VCaP (cell line): ENCODE data around the gene SNRNP70.
"Not testable (repeated sequence)": the region's sequence is repeated elsewhere in the genome, so short reads cannot be mapped to it uniquely, and the experiment has no call there.

ENCODE experiments used
- H3K27ac ChIP-seq: fragments of 450-650 bp; 2 replicates; pipeline ENCODE4 v1.5.1; 2017
- TF ChIP-seq, protein P1 (sequence below): fragments of 450-650 bp; conservative IDR thresholded peaks from 2 replicates; pipeline ENCODE4 v1.5.1; 2017; ENCODE audit warnings: mild to moderate bottlenecking, moderate library complexity

SNRNP70 gene

DNA sequence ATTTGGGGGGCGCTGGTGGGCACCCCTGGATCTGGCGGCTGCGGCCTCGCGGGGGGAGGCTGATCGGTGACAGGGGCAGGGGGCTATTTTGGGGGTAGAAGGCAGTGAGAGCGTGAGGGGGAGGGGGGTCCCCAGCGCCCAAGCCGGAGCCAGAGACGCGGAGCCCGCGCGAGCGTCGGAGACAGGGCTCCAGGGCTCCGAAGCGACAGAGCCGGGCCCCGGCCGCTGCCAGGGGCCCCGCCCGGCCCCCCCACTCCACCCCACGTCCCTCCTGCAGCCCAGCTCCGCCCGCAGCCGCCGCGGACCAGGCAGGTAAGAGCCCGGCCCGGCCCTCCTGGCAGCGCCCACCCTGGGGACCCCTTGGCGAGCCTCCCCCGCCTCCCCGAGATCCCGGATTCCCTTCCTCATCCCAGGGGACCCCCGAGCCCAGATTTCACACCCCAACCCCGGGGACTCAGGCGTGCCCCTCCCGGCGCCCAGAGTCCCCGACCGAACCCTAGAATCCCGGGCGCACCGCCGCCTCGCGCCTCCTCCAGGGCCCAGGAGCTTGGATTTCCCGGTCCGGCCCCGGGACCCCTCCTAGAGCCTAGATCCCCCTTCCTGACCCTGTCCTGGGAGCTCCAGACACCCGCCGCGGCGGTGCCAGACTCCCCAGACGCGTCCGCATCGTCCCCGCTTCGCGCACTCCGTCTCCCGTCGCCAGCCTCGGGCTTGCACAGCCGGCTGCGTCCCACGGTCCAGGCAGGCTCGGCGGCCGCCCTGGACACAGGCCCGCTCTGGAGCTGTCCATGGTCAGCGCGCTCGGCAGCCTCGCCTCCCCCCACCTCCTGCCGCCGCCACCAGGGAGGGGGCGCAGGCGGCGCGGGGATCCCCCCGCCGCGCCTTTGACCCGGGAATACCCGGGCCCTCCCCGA, 34.4 kb downstream of the SNRNP70 start, which contains the start of gene PPFIA3:
TSS of gene PPFIA3 (plus strand) at position 134 of the 914 bp plus-strand sequence. CDS start 8,330 bp downstream, outside the sequence.
- TF ChIP-seq, protein P1, sequence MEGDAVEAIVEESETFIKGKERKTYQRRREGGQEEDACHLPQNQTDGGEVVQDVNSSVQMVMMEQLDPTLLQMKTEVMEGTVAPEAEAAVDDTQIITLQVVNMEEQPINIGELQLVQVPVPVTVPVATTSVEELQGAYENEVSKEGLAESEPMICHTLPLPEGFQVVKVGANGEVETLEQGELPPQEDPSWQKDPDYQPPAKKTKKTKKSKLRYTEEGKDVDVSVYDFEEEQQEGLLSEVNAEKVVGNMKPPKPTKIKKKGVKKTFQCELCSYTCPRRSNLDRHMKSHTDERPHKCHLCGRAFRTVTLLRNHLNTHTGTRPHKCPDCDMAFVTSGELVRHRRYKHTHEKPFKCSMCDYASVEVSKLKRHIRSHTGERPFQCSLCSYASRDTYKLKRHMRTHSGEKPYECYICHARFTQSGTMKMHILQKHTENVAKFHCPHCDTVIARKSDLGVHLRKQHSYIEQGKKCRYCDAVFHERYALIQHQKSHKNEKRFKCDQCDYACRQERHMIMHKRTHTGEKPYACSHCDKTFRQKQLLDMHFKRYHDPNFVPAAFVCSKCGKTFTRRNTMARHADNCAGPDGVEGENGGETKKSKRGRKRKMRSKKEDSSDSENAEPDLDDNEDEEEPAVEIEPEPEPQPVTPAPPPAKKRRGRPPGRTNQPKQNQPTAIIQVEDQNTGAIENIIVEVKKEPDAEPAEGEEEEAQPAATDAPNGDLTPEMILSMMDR = no peak
- H3K27ac ChIP-seq = peak within 1 kb of the TSS; percentile 96

DNA sequence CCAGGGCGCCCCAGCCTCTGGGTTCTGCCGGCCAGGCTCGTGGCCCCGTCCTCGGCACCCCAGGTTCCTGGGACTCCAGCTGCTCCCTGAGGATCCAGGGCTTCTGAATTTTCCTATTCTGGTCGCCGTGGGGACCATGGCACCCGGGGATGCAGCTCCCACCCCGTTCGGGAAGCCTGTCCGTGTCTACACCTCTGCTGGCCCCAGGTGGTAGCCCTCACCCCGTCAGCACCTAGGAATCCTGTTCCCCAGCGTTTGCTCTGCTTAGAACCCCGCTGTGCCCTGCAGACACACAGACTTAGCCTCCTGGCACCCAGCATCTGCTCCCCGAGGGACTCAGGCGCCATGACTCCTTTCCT, 35.1 kb downstream of the SNRNP70 start:
- TF ChIP-seq, protein P1 = no peak
- peak overlapping the region; percentile 96 for H3K27ac ChIP-seq

DNA sequence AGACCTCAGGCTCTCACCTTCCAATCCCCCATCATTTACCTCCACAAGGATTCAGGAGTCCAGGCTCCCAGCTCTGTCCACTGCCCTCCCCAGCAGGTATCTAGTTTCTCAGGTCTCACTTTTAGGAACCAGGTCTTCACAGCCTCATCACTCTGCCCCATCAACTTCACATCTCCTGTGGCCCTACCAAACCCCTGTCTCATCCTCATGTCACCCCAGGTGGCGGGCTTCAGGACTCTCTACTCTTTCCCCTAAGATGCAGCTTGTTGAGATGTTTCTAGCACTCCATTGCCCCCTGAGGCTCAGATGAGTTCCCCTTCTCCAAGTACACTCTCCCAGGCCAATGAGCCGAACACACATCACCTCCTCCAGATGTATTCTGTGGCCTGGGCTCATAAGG, 35.6 kb downstream of the SNRNP70 start:
- TF ChIP-seq, protein P1 = no peak
- H3K27ac ChIP-seq = no peak overlapping the region

DNA sequence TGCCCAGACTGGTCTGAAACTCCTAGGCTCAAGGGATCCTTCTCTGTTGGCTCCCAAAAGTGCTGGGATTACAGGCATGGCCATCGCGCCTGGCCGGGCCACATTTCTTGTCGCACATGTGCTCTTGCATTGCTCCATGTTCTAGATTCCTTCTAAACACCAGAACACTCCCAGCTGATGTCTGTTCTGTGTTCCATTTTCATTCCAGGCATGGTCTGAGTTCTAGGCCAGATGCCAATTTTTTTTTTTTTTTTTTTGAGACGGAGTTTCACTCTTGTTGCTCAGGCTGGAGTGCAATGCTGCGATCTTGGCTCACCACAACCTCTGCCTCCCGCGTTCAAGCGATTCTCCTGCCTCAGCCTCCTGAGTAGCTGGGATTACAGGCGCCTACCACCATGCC, 36.6 kb downstream of the SNRNP70 start:
- H3K27ac ChIP-seq = not testable (repeated sequence)

DNA sequence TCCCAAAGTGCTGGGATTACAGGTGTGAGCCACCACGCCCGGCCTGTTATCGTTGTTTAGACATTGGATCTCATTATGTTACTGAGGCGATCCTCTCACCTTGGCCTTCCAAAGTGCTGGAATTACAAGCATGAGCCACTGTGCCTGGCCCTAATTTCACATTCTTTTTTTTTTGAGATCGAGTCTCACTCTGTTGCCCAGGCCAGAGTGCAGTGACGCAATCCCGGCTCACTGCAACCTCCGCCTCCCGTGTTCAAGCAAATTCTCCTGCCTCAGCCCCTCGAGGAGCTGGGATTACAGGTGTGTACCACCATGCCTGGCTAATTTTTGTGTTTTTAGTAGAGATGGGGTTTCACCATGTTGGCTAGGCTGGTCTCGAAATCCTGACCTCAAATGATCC, 38.0 kb downstream of the SNRNP70 start:
- H3K27ac ChIP-seq = not testable (repeated sequence)

DNA sequence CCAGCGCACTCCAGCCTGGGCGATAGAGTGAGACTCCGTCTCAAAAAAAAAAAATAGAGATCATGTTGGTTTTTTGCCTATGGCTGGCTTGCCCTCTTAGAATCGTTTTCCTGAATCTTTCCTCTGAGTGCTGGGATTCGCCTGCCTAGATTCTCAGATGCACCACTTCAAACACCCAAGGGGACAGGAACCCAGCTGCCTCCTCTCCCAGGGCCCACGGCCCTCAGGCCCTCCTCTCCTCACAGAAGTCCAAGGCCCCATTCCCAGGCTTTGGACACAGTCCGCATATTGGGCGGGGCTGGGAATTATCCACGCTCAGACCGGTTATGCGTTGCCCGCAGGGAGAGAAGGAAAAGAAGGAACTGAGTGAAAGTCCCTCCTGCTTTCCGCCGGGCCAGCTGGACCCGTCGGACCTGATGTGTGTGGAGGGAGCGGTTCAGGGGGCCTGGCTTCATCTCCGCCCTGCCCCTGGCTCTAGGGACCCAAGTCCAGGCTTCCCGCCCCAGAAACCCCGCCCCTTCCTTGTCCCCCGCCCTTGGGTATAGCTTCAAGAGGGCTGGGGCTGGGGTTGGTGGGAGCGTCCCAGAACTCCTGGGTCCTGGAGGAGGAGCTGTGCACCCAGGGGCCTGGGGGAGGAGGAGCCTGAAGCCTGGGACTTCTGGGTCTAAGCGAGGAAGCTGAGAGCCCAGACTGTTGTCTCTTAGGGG, 39.9 kb downstream of the SNRNP70 start:
- peak overlapping the region; percentile 79 for H3K27ac ChIP-seq

DNA sequence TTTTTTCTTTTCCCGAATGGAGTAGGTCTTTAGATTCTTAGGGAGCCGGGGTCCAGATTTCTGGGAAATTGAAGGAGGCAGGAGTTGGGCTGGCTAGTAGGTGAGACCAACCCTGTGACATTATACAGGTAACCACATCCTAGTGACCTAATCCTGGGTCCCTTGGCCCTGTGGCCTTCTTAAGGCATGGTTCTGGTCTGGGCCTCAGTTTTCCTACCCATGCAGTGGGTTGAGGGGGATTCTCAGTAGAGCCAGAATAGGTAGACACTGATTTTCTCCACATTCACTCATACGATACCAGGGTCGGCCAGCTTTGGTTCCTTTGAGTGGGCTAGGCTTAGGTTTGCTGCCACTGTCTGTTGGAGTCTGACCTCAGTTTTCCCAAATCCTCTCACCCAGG, 41.3 kb downstream of the SNRNP70 start:
- TF ChIP-seq, protein P1 = no peak
- no peak overlapping the region; the same call in 1 of the 2 replicates for H3K27ac ChIP-seq

More for the DNA sequence above, 39.9 kb downstream of the SNRNP70 start:
- TF ChIP-seq, protein P1 = no peak

DNA sequence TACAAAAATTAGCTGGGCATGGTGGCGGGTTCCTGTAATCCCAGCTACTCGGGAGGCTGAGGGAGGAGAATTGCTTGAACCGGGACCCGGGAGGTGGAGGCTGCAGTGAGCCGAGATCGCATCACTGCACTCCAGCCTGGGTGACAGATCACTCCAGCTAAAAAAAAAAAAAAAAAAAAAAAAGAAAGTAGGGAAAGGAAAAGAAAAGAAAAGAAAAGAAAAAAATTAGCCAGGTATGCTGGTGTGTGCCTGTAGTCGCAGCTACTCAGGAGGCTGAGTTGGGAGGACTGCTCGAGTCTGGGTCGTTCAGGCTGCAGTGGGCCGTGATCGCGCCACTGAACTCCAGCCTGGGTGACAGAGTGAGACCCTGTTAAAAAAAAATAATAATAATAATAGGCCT, 42.0 kb downstream of the SNRNP70 start:
- H3K27ac ChIP-seq = peak overlapping the region; percentile 66
